Activated CD4-positive, alpha-beta T cell treated with anti-CD3 and anti-CD28 coated beads for 36 hours (primary cell): Measurements from ENCODE around the gene PPP1R13B. TPM values are rescaled to one million over a fixed set of nuclear protein-coding genes. Genes with fewer than 3 reads are reported as not detected.

Experiments used
- ATAC-seq: fragments of 200-7000 bp; cut with Tn5 transposase; one replicate; pipeline ENCODE4 v1.10.0; 2021; ENCODE audit warnings: mild to moderate bottlenecking, moderate library complexity
- CTCF ChIA-PET: fragments of 350-600 bp; sonication (Branson Sonifier 250); formaldehyde crosslinking; loops from one replicate; lab custom pipeline; 2021; ENCODE audit warnings: antibody characterized with exemption; lab: Charles Lee
- POLR2A ChIA-PET: fragments of 350-600 bp; sonication (Branson Sonifier 250); formaldehyde crosslinking; loops from one replicate; lab custom pipeline; 2021; ENCODE audit warnings: antibody characterized with exemption, inconsistent platforms; lab: Charles Lee
- DNase-seq: peaks from one replicate; pipeline ENCODE4 v3.0.0-alpha.2; 2020
- H3K27ac Mint-ChIP-seq: one replicate; pipeline ENCODE4 v1.8.0; 2021; ENCODE audit warnings: mixed read lengths
- H3K27me3 Mint-ChIP-seq: one replicate; pipeline ENCODE4 v1.8.0; 2021; ENCODE audit warnings: mixed read lengths
- H3K36me3 Mint-ChIP-seq: one replicate; pipeline ENCODE4 v1.8.0; 2021; ENCODE audit warnings: low read depth, mixed read lengths
- H3K4me1 Mint-ChIP-seq: one replicate; pipeline ENCODE4 v1.8.0; 2021; ENCODE audit warnings: mixed read lengths
- H3K4me3 Mint-ChIP-seq: one replicate; pipeline ENCODE4 v1.8.0; 2021; ENCODE audit warnings: mild to moderate bottlenecking, moderate library complexity, mixed read lengths
- H3K9me3 Mint-ChIP-seq: one replicate; pipeline ENCODE4 v1.8.0; 2021; ENCODE audit warnings: low read depth, mixed read lengths
- intact Hi-C, 2 experiments: fragments of 100-400 bp; cut with DNase I in 1 of 2; cut with micrococcal nuclease in 1 of 2; formaldehyde crosslinking; loops; one replicate each; pipeline versions ENCODE4 v1.14.2 to v1.15.1; 2022 to 2024; cut with DNase I, micrococcal nuclease
- total RNA-seq, 2 experiments: library from RNA; stranded (reverse); gene quantifications; one replicate each; pipeline ENCODE4 v1.2.3, GENCODE V29; 2021

PPP1R13B gene
- total RNA-seq, 2 experiments from 2014 or later = 9.3 to 10.3 TPM

GRCh38 chr14:103698380-103699260, 148.8 kb downstream of the PPP1R13B start:
- intact Hi-C loops = no loop called here
- Mint-ChIP-seq H3K4me3 (no peak overlapping the region), H3K9me3 (no peaks in the 10 kb centered on the region), H3K27ac (no peak overlapping the region), H3K27me3 (no peaks in the 10 kb centered on the region), H3K36me3 (peaks cover 11% of the 10 kb centered on the region), H3K4me1 (no peaks in the 10 kb centered on the region)
- ChIA-PET CTCF (no interaction called here), POLR2A (no interaction called here)
- no peak for ATAC-seq
- DNase-seq = no peak

- H3K4me1 Mint-ChIP-seq = no peaks in the 10 kb centered on the region
- ATAC-seq (no peak), DNase-seq (no peak)
- peaks cover 10% of the 10 kb centered on the region for H3K36me3 Mint-ChIP-seq
- CTCF ChIA-PET = no interaction called here
- POLR2A ChIA-PET = interaction anchor here (0.7 kb wide), 1 partner anchor 17 kb away, joined by 3 read pairs; no protein-coding TSS in a partner anchor
- no peak overlapping the region for H3K27ac Mint-ChIP-seq
- intact Hi-C loops = no loop called here
- no peak overlapping the region for H3K4me3 Mint-ChIP-seq
- H3K27me3 Mint-ChIP-seq = no peaks in the 10 kb centered on the region
- no peaks in the 10 kb centered on the region for H3K9me3 Mint-ChIP-seq
Observed at GRCh38 chr14:103697603-103698379, 149.6 kb downstream of the PPP1R13B start.

GRCh38 chr14:103697206-103697602, 150.2 kb downstream of the PPP1R13B start:
- H3K27ac Mint-ChIP-seq = no peak overlapping the region
- no peak overlapping the region for H3K4me3 Mint-ChIP-seq
- H3K9me3 Mint-ChIP-seq = no peaks in the 10 kb centered on the region
- intact Hi-C loops = no loop called here
- ChIA-PET POLR2A (interaction anchor here (0.7 kb wide), 1 partner anchor 17 kb away, joined by 3 read pairs; no protein-coding TSS in a partner anchor), CTCF (no interaction called here)
- H3K4me1 Mint-ChIP-seq = no peaks in the 10 kb centered on the region
- H3K27me3 Mint-ChIP-seq = no peaks in the 10 kb centered on the region
- peaks cover 6% of the 10 kb centered on the region for H3K36me3 Mint-ChIP-seq
- DNase-seq (no peak), ATAC-seq (no peak)

GRCh38 chr14:103696466-103697071, 150.8 kb downstream of the PPP1R13B start:
- H3K4me1 Mint-ChIP-seq = no peaks in the 10 kb centered on the region
- intact Hi-C loops = no loop called here
- no peaks in the 10 kb centered on the region for H3K9me3 Mint-ChIP-seq
- no peaks in the 10 kb centered on the region for H3K27me3 Mint-ChIP-seq
- peaks cover 5% of the 10 kb centered on the region for H3K36me3 Mint-ChIP-seq
- no peak overlapping the region for H3K27ac Mint-ChIP-seq
- DNase-seq = no peak
- ChIA-PET CTCF (no interaction called here), POLR2A (no interaction called here)
- no peak for ATAC-seq
- H3K4me3 Mint-ChIP-seq = no peak overlapping the region

GRCh38 chr14:103696070-103696402, 151.3 kb downstream of the PPP1R13B start:
- ATAC-seq = no peak
- Mint-ChIP-seq H3K36me3 (peaks cover 5% of the 10 kb centered on the region), H3K27ac (no peak overlapping the region), H3K27me3 (no peaks in the 10 kb centered on the region), H3K4me1 (no peaks in the 10 kb centered on the region), H3K9me3 (no peaks in the 10 kb centered on the region), H3K4me3 (no peak overlapping the region)
- intact Hi-C loops = no loop called here
- POLR2A ChIA-PET = interaction anchor here (0.6 kb wide), 1 partner anchor 9 kb away, joined by 3 read pairs; no protein-coding TSS in a partner anchor
- CTCF ChIA-PET = no interaction called here
- no peak for DNase-seq

- H3K4me1 Mint-ChIP-seq = no peaks in the 10 kb centered on the region
- H3K27ac Mint-ChIP-seq = no peak overlapping the region
- intact Hi-C loops = no loop called here
- peaks cover 5% of the 10 kb centered on the region for H3K36me3 Mint-ChIP-seq
- H3K27me3 Mint-ChIP-seq = no peaks in the 10 kb centered on the region
- POLR2A ChIA-PET = interaction anchor here (0.6 kb wide), 1 partner anchor 9 kb away, joined by 3 read pairs; no protein-coding TSS in a partner anchor
- DNase-seq (no peak), ATAC-seq (no peak)
- no peaks in the 10 kb centered on the region for H3K9me3 Mint-ChIP-seq
- CTCF ChIA-PET = interaction anchor here (2.8 kb wide), 1 partner anchor 15 kb away, joined by 12 read pairs; no protein-coding TSS in a partner anchor
- H3K4me3 Mint-ChIP-seq = no peak overlapping the region
Observed at GRCh38 chr14:103695296-103696069, 151.9 kb downstream of the PPP1R13B start.

- ATAC-seq = no peak
- no peaks in the 10 kb centered on the region for H3K4me1 Mint-ChIP-seq
- POLR2A ChIA-PET = no interaction called here
- CTCF ChIA-PET = interaction anchor here (2.8 kb wide), 1 partner anchor 14 kb away, joined by 12 read pairs; no protein-coding TSS in a partner anchor
- H3K4me3 Mint-ChIP-seq = no peak overlapping the region
- H3K36me3 Mint-ChIP-seq = peaks cover 7% of the 10 kb centered on the region
- H3K9me3 Mint-ChIP-seq = no peaks in the 10 kb centered on the region
- no peaks in the 10 kb centered on the region for H3K27me3 Mint-ChIP-seq
- DNase-seq = no peak
- no peak overlapping the region for H3K27ac Mint-ChIP-seq
- intact Hi-C loops = loop anchor here in 1 of 2 experiments (5.0 kb wide), 1 partner anchor 82 kb away; no protein-coding TSS in a partner anchor
Observed at GRCh38 chr14:103694572-103695026, 152.8 kb downstream of the PPP1R13B start.

GRCh38 chr14:103693515-103693914, 153.9 kb downstream of the PPP1R13B start:
- Mint-ChIP-seq H3K27me3 (no peaks in the 10 kb centered on the region), H3K4me3 (no peak overlapping the region), H3K4me1 (no peaks in the 10 kb centered on the region), H3K36me3 (peaks cover 11% of the 10 kb centered on the region), H3K9me3 (no peaks in the 10 kb centered on the region), H3K27ac (no peak overlapping the region)
- intact Hi-C loops = loop anchor here in 1 of 2 experiments (5.0 kb wide), 1 partner anchor 81 kb away; no protein-coding TSS in a partner anchor
- ChIA-PET CTCF (interaction anchor here (0.7 to 2.8 kb wide), 2 partner anchors 9 to 13 kb away, joined by 3 to 12 read pairs; no protein-coding TSS in a partner anchor), POLR2A (interaction anchor here (0.7 kb wide), 1 partner anchor 48 kb away, joined by 9 read pairs; no protein-coding TSS in a partner anchor)
- ATAC-seq (no peak), DNase-seq (no peak)

- Mint-ChIP-seq H3K4me3 (no peak overlapping the region), H3K27ac (no peak overlapping the region), H3K4me1 (no peaks in the 10 kb centered on the region), H3K36me3 (peaks cover 11% of the 10 kb centered on the region), H3K27me3 (no peaks in the 10 kb centered on the region), H3K9me3 (no peaks in the 10 kb centered on the region)
- CTCF ChIA-PET = interaction anchor here (0.7 to 2.8 kb wide), 2 partner anchors 10 to 13 kb away, joined by 3 to 12 read pairs; no protein-coding TSS in a partner anchor
- DNase-seq = no peak
- intact Hi-C loops = loop anchor here in 1 of 2 experiments (5.0 kb wide), 1 partner anchor 81 kb away; no protein-coding TSS in a partner anchor
- ATAC-seq = no peak
- POLR2A ChIA-PET = no interaction called here
Observed at GRCh38 chr14:103692871-103693270, 154.5 kb downstream of the PPP1R13B start.

GRCh38 chr14:103692159-103692558, 155.2 kb downstream of the PPP1R13B start:
- H3K4me1 Mint-ChIP-seq = no peaks in the 10 kb centered on the region
- DNase-seq (no peak), ATAC-seq (no peak)
- H3K27ac Mint-ChIP-seq = no peak overlapping the region
- no peaks in the 10 kb centered on the region for H3K27me3 Mint-ChIP-seq
- intact Hi-C loops = loop anchor here in 1 of 2 experiments (5.0 kb wide), 1 partner anchor 80 kb away; no protein-coding TSS in a partner anchor
- POLR2A ChIA-PET = no interaction called here
- H3K9me3 Mint-ChIP-seq = no peaks in the 10 kb centered on the region
- H3K36me3 Mint-ChIP-seq = peaks cover 11% of the 10 kb centered on the region
- CTCF ChIA-PET = no interaction called here
- H3K4me3 Mint-ChIP-seq = no peak overlapping the region
